CD4-positive, alpha-beta memory T cell (primary cell): ENCODE data around the gene CADM2. TPM values are rescaled to one million over a fixed set of nuclear protein-coding genes. Genes with fewer than 3 reads are reported as not detected.

Experiments
- CTCF ChIA-PET: fragments of 350-600 bp; sonication (Branson Sonifier 250); formaldehyde crosslinking; loops from one replicate; lab custom pipeline; 2021; ENCODE audit warnings: inconsistent platforms; ENCODE audit not compliant: partially characterized antibody; lab: Charles Lee
- POLR2A ChIA-PET: fragments of 350-600 bp; sonication (Branson Sonifier 250); formaldehyde crosslinking; loops from one replicate; lab custom pipeline; 2021; ENCODE audit not compliant: partially characterized antibody; lab: Charles Lee
- DNase-seq, 5 donors: peaks; one replicate each; pipeline versions ENCODE4 v3.0.0 to v3.0.0-alpha.2; 2020 to 2022; ENCODE audit warnings: mixed read lengths in 1 of 5
- H3K27ac ChIP-seq: one replicate; pipeline ENCODE4 v1.7.0; 2013; ENCODE audit warnings: low read depth, low read length
- H3K27me3 ChIP-seq: 2 replicates; pipeline ENCODE4 v1.7.0; 2013; ENCODE audit warnings: mild to moderate bottlenecking, low read length, moderate library complexity; ENCODE audit not compliant: insufficient read depth
- H3K36me3 ChIP-seq: 2 replicates; pipeline ENCODE4 v1.7.0; 2013; ENCODE audit warnings: mild to moderate bottlenecking, low read length, moderate library complexity; ENCODE audit not compliant: insufficient read depth
- H3K4me1 ChIP-seq: 2 replicates; pipeline ENCODE4 v1.7.0; 2013; ENCODE audit warnings: mild to moderate bottlenecking, low read length, moderate library complexity; ENCODE audit not compliant: insufficient read depth
- H3K4me3 ChIP-seq, 2 donors: one replicate each; pipeline ENCODE4 v1.7.0; 2013; ENCODE audit warnings: low read length in 2 of 2, mild to moderate bottlenecking in 1 of 2
- H3K9me3 ChIP-seq, 2 donors: one replicate each; pipeline ENCODE4 v1.7.0; 2013; ENCODE audit warnings: low read length in 2 of 2, control low read depth in 1 of 2; ENCODE audit not compliant: control insufficient read depth in 1 of 2
- H3K27ac Mint-ChIP-seq, 7 donors: one replicate each; pipeline ENCODE4 v1.8.0; 2020 to 2021; ENCODE audit warnings: mixed read lengths in 7 of 7, mild to moderate bottlenecking in 6 of 7, inconsistent platforms in 3 of 7, moderate library complexity in 3 of 7
- H3K27me3 Mint-ChIP-seq, 2 donors: one replicate each; pipeline ENCODE4 v1.8.0; 2020 to 2021; ENCODE audit warnings: mixed read lengths in 2 of 2
- H3K36me3 Mint-ChIP-seq, 2 donors: one replicate each; pipeline ENCODE4 v1.8.0; 2020 to 2021; ENCODE audit warnings: mixed read lengths in 2 of 2, inconsistent platforms in 1 of 2, mild to moderate bottlenecking in 1 of 2
- H3K4me1 Mint-ChIP-seq, 4 donors: one replicate each; pipeline ENCODE4 v1.8.0; 2020 to 2021; ENCODE audit warnings: mixed read lengths in 4 of 4, mild to moderate bottlenecking in 1 of 4
- H3K4me3 Mint-ChIP-seq, 8 donors: one replicate each; pipeline ENCODE4 v1.8.0; 2020 to 2021; ENCODE audit warnings: mixed read lengths in 8 of 8, mild to moderate bottlenecking in 7 of 8, moderate library complexity in 6 of 8, inconsistent platforms in 3 of 8
- H3K9me3 Mint-ChIP-seq, 8 donors: one replicate each; pipeline ENCODE4 v1.8.0; 2020 to 2021; ENCODE audit warnings: mixed read lengths in 8 of 8, mild to moderate bottlenecking in 5 of 8, inconsistent platforms in 3 of 8, moderate library complexity in 1 of 8
- intact Hi-C: fragments of 100-400 bp; cut with micrococcal nuclease; formaldehyde crosslinking; loops from one replicate; pipeline ENCODE4 v1.15.1; 2023
- polyA plus RNA-seq, 2 donors: library from polyadenylated mRNA; unstranded; fragments of 300-500 nt; fragmentation: Illumina TruSeq; gene quantifications; one replicate each; pipeline ENCODE4 v1.2.3, GENCODE V29; 2021
- total RNA-seq, 2 experiments: library from RNA; stranded (reverse); gene quantifications; one replicate each; pipeline ENCODE4 v1.2.3, GENCODE V29; 2021

The CADM2 gene
- total and polyA plus RNA-seq, 4 experiments from 2014 or later, result 0.21 to 0.38 TPM; not detected in 2

GRCh38 chr3:85594676-85595075 is 635.9 kb downstream of the CADM2 start:
- H3K27me3 Mint-ChIP-seq, result no peaks in the 10 kb centered on the region
- ChIA-PET POLR2A (no interaction called here), CTCF (no interaction called here)
- no peak overlapping the region for H3K27ac ChIP-seq
- H3K36me3 Mint-ChIP-seq, result no peaks in the 10 kb centered on the region
- H3K9me3 Mint-ChIP-seq, result peaks cover 0 to 5% (median under 1%) of the 10 kb centered on the region in 8 donors
- no peaks in the 10 kb centered on the region for H3K9me3 ChIP-seq
- no peaks in the 10 kb centered on the region for H3K27me3 ChIP-seq
- no peak overlapping the region for H3K4me3 Mint-ChIP-seq
- H3K4me3 ChIP-seq, result no peak overlapping the region
- intact Hi-C loops, result no loop called here
- H3K4me1 ChIP-seq, result no peaks in the 10 kb centered on the region
- H3K27ac Mint-ChIP-seq, result no peak overlapping the region
- no peaks in the 10 kb centered on the region for H3K4me1 Mint-ChIP-seq
- DNase-seq, result no peak
- no peaks in the 10 kb centered on the region for H3K36me3 ChIP-seq

GRCh38 chr3:85603378-85603777 is 644.6 kb downstream of the CADM2 start:
- CTCF ChIA-PET, result no interaction called here

GRCh38 chr3:85604641-85605040 is 645.9 kb downstream of the CADM2 start:
- H3K27me3 ChIP-seq, result no peaks in the 10 kb centered on the region
- no peak overlapping the region for H3K27ac Mint-ChIP-seq
- H3K4me1 ChIP-seq, result no peaks in the 10 kb centered on the region
- H3K27me3 Mint-ChIP-seq, result no peaks in the 10 kb centered on the region
- intact Hi-C loops, result no loop called here
- CTCF ChIA-PET, result no interaction called here
- no peaks in the 10 kb centered on the region for H3K36me3 ChIP-seq
- peaks cover 0 to 6% of the 10 kb centered on the region in 2 donors for H3K9me3 ChIP-seq
- no peak for DNase-seq
- POLR2A ChIA-PET, result no interaction called here
- no peaks in the 10 kb centered on the region for H3K4me1 Mint-ChIP-seq
- H3K36me3 Mint-ChIP-seq, result no peaks in the 10 kb centered on the region
- no peak overlapping the region for H3K4me3 ChIP-seq
- H3K9me3 Mint-ChIP-seq, result peaks cover 0 to 7% (median 2%) of the 10 kb centered on the region in 8 donors
- no peak overlapping the region for H3K27ac ChIP-seq
- no peak overlapping the region for H3K4me3 Mint-ChIP-seq

More at GRCh38 chr3:85603378-85603777, 644.6 kb downstream of the CADM2 start:
- Histone ChIP-seq H3K9me3 (peaks cover 0 to 6% of the 10 kb centered on the region in 2 donors), H3K27me3 (no peaks in the 10 kb centered on the region), H3K36me3 (no peaks in the 10 kb centered on the region), H3K4me1 (no peaks in the 10 kb centered on the region), H3K4me3 (no peak overlapping the region), H3K27ac (no peak overlapping the region)
- Mint-ChIP-seq H3K27me3 (no peaks in the 10 kb centered on the region), H3K27ac (no peak overlapping the region), H3K4me1 (no peaks in the 10 kb centered on the region), H3K36me3 (no peaks in the 10 kb centered on the region), H3K4me3 (no peak overlapping the region), H3K9me3 (peaks cover 0 to 6% (median 2%) of the 10 kb centered on the region in 8 donors)
- POLR2A ChIA-PET, result no interaction called here
- intact Hi-C loops, result no loop called here
- no peak for DNase-seq

- Mint-ChIP-seq H3K27me3 (no peaks in the 10 kb centered on the region), H3K4me3 (no peak overlapping the region), H3K36me3 (no peaks in the 10 kb centered on the region), H3K4me1 (no peaks in the 10 kb centered on the region), H3K9me3 (peaks cover 0 to 7% (median 2%) of the 10 kb centered on the region in 8 donors), H3K27ac (no peak overlapping the region)
- H3K27me3 ChIP-seq, result no peaks in the 10 kb centered on the region
- H3K4me1 ChIP-seq, result no peaks in the 10 kb centered on the region
- intact Hi-C loops, result no loop called here
- no peaks in the 10 kb centered on the region for H3K36me3 ChIP-seq
- ChIA-PET CTCF (no interaction called here), POLR2A (no interaction called here)
- no peak overlapping the region for H3K4me3 ChIP-seq
- DNase-seq, result no peak
- no peak overlapping the region for H3K27ac ChIP-seq
- peaks cover 0 to 6% of the 10 kb centered on the region in 2 donors for H3K9me3 ChIP-seq
These were observed 646.3 kb downstream of the CADM2 start for GRCh38 chr3:85605066-85605465.

- Histone ChIP-seq H3K27me3 (no peaks in the 10 kb centered on the region), H3K4me3 (no peak overlapping the region), H3K9me3 (no peaks in the 10 kb centered on the region), H3K4me1 (no peaks in the 10 kb centered on the region), H3K36me3 (no peaks in the 10 kb centered on the region), H3K27ac (no peak overlapping the region)
- H3K36me3 Mint-ChIP-seq, result no peaks in the 10 kb centered on the region
- peaks cover 0 to 15% (median 3%) of the 10 kb centered on the region in 8 donors for H3K9me3 Mint-ChIP-seq
- no peaks in the 10 kb centered on the region for H3K4me1 Mint-ChIP-seq
- intact Hi-C loops, result no loop called here
- CTCF ChIA-PET, result no interaction called here
- DNase-seq, result no peak
- H3K27ac Mint-ChIP-seq, result no peak overlapping the region
- no peaks in the 10 kb centered on the region for H3K27me3 Mint-ChIP-seq
- no peak overlapping the region for H3K4me3 Mint-ChIP-seq
- POLR2A ChIA-PET, result no interaction called here
These were observed 667.9 kb downstream of the CADM2 start for GRCh38 chr3:85626662-85627061.

- POLR2A ChIA-PET, result no interaction called here
- Mint-ChIP-seq H3K4me1 (no peaks in the 10 kb centered on the region), H3K27me3 (no peaks in the 10 kb centered on the region), H3K9me3 (peaks cover 0 to 15% (median 3%) of the 10 kb centered on the region in 8 donors), H3K4me3 (no peak overlapping the region), H3K36me3 (no peaks in the 10 kb centered on the region), H3K27ac (no peak overlapping the region)
- Histone ChIP-seq H3K27me3 (no peaks in the 10 kb centered on the region), H3K4me3 (no peak overlapping the region), H3K36me3 (no peaks in the 10 kb centered on the region), H3K27ac (no peak overlapping the region), H3K9me3 (no peaks in the 10 kb centered on the region), H3K4me1 (no peaks in the 10 kb centered on the region)
- CTCF ChIA-PET, result no interaction called here
- DNase-seq, result no peak
- intact Hi-C loops, result no loop called here
These were observed 669.1 kb downstream of the CADM2 start for GRCh38 chr3:85627932-85628331.

GRCh38 chr3:85631070-85631469 is 672.3 kb downstream of the CADM2 start:
- Mint-ChIP-seq H3K9me3 (peaks cover 0 to 8% (median 3%) of the 10 kb centered on the region in 8 donors), H3K27ac (no peak overlapping the region), H3K36me3 (no peaks in the 10 kb centered on the region), H3K4me1 (no peaks in the 10 kb centered on the region), H3K27me3 (no peaks in the 10 kb centered on the region), H3K4me3 (no peak overlapping the region)
- H3K27ac ChIP-seq, result no peak overlapping the region
- no peaks in the 10 kb centered on the region for H3K4me1 ChIP-seq
- no peaks in the 10 kb centered on the region for H3K9me3 ChIP-seq
- no peaks in the 10 kb centered on the region for H3K27me3 ChIP-seq
- H3K36me3 ChIP-seq, result no peaks in the 10 kb centered on the region
- intact Hi-C loops, result no loop called here
- H3K4me3 ChIP-seq, result no peak overlapping the region
- ChIA-PET CTCF (no interaction called here), POLR2A (no interaction called here)
- no peak for DNase-seq

- no peak overlapping the region for H3K4me3 ChIP-seq
- H3K27ac Mint-ChIP-seq, result no peak overlapping the region
- intact Hi-C loops, result no loop called here
- peaks cover 0 to 11% (median 3%) of the 10 kb centered on the region in 8 donors for H3K9me3 Mint-ChIP-seq
- no peaks in the 10 kb centered on the region for H3K27me3 ChIP-seq
- no peaks in the 10 kb centered on the region for H3K36me3 Mint-ChIP-seq
- POLR2A ChIA-PET, result no interaction called here
- no peak overlapping the region for H3K27ac ChIP-seq
- CTCF ChIA-PET, result no interaction called here
- H3K4me3 Mint-ChIP-seq, result no peak overlapping the region
- no peaks in the 10 kb centered on the region for H3K9me3 ChIP-seq
- no peak for DNase-seq
- no peaks in the 10 kb centered on the region for H3K27me3 Mint-ChIP-seq
- H3K36me3 ChIP-seq, result no peaks in the 10 kb centered on the region
- no peaks in the 10 kb centered on the region for H3K4me1 ChIP-seq
- H3K4me1 Mint-ChIP-seq, result no peaks in the 10 kb centered on the region
These were observed 674.1 kb downstream of the CADM2 start for GRCh38 chr3:85632921-85633320.
